ENCODE measurements around the gene IL26.
A peak's percentile ranks its signal among the peaks of the same experiment; 100 is the strongest.

The IL26 gene
- long read RNA-seq, donor 1 = 0 reads
- long read RNA-seq, donor 2 = 0 reads
- long read RNA-seq, donor 3 = 0 reads
- long read RNA-seq, donor 4 = 0 reads
- long read RNA-seq, donor 5 = 0 reads
- long read RNA-seq, donor 6 = 0 reads
- long read RNA-seq, donor 7 = 0 reads
- long read RNA-seq, donor 8 = 0 reads

- no peak for DNase-seq
Observed at GRCh38 chr12:68225576-68226476, at the start of gene IL26. IL26 (minus strand) TSS chr12:68225810; CDS start chr12:68225756, 54 bp downstream.

- no peak for DNase-seq
Observed at GRCh38 chr12:68272732-68273131, 47.1 kb upstream of the IL26 start.

GRCh38 chr12:68271346-68271745 is 45.7 kb upstream of the IL26 start:
- no peak for DNase-seq

GRCh38 chr12:68270358-68270757 is 44.7 kb upstream of the IL26 start:
- no peak for DNase-seq

GRCh38 chr12:68269779-68270178 is 44.2 kb upstream of the IL26 start:
- DNase-seq = no peak

GRCh38 chr12:68268967-68269366 is 43.4 kb upstream of the IL26 start:
- DNase-seq = no peak

GRCh38 chr12:68267892-68268396 is 42.3 kb upstream of the IL26 start:
- DNase-seq = no peak

GRCh38 chr12:68264857-68265256 is 39.2 kb upstream of the IL26 start:
- no peak for DNase-seq

GRCh38 chr12:68264158-68264855 is 38.7 kb upstream of the IL26 start:
- no peak for DNase-seq

- no peak for DNase-seq
Observed at GRCh38 chr12:68263366-68263765, 37.8 kb upstream of the IL26 start.

GRCh38 chr12:68261896-68262295 is 36.3 kb upstream of the IL26 start:
- DNase-seq = no peak

- DNase-seq = no peak
Observed at GRCh38 chr12:68260153-68260552, 34.5 kb upstream of the IL26 start.

GRCh38 chr12:68259318-68259940 is 33.8 kb upstream of the IL26 start:
- DNase-seq = no peak

- no peak for DNase-seq
Observed at GRCh38 chr12:68253504-68253903, 27.9 kb upstream of the IL26 start, which contains the start of gene IL22. IL22 (minus strand) TSS chr12:68253604; CDS start chr12:68253448, 156 bp downstream.

- no peak for DNase-seq
Observed at GRCh38 chr12:68252077-68252476, 26.5 kb upstream of the IL26 start.

- DNase-seq = no peak
Observed at GRCh38 chr12:68250454-68250853, 24.8 kb upstream of the IL26 start.

GRCh38 chr12:68247785-68248184 is 22.2 kb upstream of the IL26 start:
- DNase-seq = no peak

GRCh38 chr12:68246350-68246749 is 20.7 kb upstream of the IL26 start:
- no peak for DNase-seq

GRCh38 chr12:68245180-68246021 is 19.8 kb upstream of the IL26 start:
- DNase-seq = peak; percentile 58

- DNase-seq = no peak
Observed at GRCh38 chr12:68242777-68243176, 17.2 kb upstream of the IL26 start.

GRCh38 chr12:68240975-68241374 is 15.4 kb upstream of the IL26 start:
- DNase-seq = no peak

- no peak for DNase-seq
Observed at GRCh38 chr12:68240079-68240478, 14.5 kb upstream of the IL26 start.
